Activated CD4-positive, alpha-beta T cell treated with anti-CD3 and anti-CD28 coated beads, Interleukin-2, Interleukin-6, amounts not matched to agents 100 ng/mL and 50 ng/mL, durations not matched to agents 16 hours and 8 hours (primary cell): ENCODE results near the gene CEP290.

Experiments used
- DNase-seq: peaks from one replicate; pipeline ENCODE4 v3.0.0-alpha.2; 2020

CEP290 gene, protein sequence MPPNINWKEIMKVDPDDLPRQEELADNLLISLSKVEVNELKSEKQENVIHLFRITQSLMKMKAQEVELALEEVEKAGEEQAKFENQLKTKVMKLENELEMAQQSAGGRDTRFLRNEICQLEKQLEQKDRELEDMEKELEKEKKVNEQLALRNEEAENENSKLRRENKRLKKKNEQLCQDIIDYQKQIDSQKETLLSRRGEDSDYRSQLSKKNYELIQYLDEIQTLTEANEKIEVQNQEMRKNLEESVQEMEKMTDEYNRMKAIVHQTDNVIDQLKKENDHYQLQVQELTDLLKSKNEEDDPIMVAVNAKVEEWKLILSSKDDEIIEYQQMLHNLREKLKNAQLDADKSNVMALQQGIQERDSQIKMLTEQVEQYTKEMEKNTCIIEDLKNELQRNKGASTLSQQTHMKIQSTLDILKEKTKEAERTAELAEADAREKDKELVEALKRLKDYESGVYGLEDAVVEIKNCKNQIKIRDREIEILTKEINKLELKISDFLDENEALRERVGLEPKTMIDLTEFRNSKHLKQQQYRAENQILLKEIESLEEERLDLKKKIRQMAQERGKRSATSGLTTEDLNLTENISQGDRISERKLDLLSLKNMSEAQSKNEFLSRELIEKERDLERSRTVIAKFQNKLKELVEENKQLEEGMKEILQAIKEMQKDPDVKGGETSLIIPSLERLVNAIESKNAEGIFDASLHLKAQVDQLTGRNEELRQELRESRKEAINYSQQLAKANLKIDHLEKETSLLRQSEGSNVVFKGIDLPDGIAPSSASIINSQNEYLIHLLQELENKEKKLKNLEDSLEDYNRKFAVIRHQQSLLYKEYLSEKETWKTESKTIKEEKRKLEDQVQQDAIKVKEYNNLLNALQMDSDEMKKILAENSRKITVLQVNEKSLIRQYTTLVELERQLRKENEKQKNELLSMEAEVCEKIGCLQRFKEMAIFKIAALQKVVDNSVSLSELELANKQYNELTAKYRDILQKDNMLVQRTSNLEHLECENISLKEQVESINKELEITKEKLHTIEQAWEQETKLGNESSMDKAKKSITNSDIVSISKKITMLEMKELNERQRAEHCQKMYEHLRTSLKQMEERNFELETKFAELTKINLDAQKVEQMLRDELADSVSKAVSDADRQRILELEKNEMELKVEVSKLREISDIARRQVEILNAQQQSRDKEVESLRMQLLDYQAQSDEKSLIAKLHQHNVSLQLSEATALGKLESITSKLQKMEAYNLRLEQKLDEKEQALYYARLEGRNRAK (N-terminal part only)

DNA sequence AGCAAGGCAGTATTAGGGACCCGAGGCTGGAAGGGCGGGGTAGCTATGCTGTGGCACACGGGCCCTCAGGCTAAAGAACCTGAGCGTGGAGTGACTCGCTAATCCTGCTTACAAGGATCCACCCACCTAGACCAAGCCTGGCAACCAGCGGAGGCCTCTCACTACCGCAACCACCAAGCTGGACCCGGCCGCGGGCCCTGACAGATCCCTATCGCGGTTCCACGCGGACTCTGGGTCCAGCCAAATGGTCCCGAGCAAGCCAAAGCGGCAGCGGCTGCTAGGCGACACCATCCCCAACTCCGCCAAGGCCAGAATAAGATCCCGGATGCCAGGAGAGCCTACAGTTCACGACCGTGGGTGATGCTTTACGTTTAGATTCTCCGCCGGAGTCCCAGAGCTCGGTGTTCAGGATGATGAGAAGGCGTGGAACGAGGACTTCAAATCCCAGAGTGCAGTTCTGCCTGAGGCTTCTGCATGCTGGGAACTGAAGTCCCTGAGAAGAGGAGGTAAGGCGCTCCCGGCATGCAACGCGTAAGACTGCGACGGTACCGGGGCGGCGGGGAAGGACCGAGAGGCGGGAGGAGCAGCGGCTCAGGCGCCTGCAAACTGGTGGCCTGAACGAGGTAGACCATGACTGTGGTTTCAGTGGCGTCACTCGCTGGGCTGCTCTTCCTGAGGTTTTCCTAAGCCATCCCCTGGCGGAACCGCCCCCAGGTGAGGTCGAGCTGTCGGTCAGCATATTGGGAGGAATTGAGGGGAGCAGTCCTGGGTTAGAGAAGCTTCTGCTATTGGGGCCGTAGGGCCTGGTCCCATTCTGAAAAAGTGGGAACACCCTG, at the start of gene CEP290, which contains the start of gene TMTC3:
TSS of gene CEP290 (minus strand) at position 315 of the 836 bp plus-strand sequence. CDS start 781 bp downstream, outside the sequence.
TSS of gene TMTC3 (plus strand) at position 534 of the 836 bp plus-strand sequence. CDS start 6,009 bp downstream, outside the sequence.
- peak; percentile 97 for DNase-seq

DNA sequence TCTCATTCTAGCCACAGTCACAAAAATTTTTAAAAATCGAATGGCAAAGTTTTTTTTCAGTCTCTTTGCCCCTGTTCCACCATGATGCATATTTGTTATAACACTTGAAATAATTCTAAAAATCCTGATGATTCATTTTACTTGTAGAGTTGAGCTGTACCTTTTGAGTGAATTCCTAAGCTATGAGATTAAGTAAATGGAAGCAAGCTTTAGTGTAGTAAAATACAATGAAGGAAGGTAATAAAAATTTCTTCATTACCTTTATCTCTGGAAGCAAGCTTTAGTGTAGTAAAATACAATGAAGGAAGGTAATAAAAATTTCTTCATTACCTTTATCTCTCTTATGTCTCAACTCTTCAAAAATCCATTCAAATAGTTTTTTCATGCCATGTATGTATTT, 46.3 kb upstream of the CEP290 start:
- no peak for DNase-seq

DNA sequence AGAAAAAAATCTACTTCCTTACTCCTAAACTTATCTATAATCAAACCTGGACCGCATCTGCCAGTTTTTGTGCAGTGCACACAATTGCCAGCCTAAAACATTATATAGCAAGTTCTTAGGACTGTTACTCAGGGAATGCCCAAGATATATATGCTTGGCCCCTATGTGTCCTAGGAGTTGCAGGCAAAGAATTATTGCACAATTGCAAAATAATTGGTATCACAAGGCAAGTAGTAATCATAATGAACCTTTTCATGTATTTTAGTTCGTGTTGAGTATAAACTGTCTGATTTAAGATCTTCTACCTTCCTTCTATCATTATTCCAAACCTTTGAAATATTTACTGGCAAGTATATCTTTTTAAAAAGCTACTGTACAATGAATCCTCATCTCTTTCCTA, 45.7 kb upstream of the CEP290 start:
- DNase-seq = no peak

DNA sequence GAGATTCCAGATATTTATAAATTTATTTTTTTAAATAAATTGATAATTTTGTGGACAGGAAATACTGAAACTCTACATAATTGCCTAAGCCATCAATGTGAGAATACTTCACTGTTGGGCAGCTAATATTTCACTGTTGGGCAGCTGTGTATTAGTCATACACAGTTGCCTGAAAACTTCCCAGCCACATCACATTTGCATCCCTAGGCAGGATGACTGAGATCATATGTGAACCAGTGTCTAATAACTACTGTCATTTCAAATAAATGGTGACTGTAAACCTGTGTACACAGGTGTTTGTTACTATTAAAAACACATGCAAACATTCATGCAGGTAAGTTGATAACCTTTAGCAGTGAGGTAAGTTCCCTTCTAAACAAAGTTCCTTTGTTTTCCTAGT, 44.1 kb upstream of the CEP290 start:
- DNase-seq = no peak

DNA sequence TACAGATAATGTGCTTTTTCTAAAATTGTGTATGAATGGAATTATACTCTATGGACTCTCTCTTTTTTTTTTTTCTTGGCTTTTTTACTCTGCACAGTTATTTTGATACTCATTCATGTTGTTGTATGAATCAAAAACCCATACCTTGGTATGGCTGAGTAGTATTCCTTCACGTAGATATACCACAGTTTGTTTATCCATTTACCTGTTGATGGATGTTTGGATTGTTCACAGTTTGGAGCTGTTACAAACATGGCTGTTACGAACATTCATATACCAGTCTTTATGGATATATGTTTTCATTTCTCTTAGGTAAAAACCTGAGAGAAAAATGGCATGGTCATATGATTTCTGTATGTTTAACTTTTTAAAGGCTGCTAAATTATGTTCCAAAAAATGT, 43.4 kb upstream of the CEP290 start:
- DNase-seq = no peak

DNA sequence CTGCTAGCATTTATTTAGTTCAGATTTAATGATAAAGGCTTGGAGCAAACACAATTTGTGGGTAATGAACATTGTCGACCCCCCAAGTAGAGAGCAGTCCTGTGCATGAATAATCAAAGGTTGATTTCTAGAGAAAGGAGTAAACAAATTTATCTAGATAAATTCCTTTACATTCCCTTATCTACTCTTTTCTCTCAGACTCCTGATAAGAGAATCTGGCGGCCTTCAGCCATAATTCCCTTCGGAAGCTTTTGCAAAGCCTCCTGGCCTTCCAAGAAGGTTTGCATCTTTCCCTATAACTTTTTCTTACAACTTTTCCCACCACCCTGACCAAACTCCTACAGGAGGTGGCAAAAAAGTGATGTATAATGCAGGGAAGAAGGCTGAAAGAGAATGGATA, 42.3 kb upstream of the CEP290 start:
- no peak for DNase-seq

GRCh38 chr12:88182416-88182815, 40.5 kb upstream of the CEP290 start:
- DNase-seq = no peak

GRCh38 chr12:88181881-88182280, 40.0 kb upstream of the CEP290 start:
- DNase-seq = no peak

DNA sequence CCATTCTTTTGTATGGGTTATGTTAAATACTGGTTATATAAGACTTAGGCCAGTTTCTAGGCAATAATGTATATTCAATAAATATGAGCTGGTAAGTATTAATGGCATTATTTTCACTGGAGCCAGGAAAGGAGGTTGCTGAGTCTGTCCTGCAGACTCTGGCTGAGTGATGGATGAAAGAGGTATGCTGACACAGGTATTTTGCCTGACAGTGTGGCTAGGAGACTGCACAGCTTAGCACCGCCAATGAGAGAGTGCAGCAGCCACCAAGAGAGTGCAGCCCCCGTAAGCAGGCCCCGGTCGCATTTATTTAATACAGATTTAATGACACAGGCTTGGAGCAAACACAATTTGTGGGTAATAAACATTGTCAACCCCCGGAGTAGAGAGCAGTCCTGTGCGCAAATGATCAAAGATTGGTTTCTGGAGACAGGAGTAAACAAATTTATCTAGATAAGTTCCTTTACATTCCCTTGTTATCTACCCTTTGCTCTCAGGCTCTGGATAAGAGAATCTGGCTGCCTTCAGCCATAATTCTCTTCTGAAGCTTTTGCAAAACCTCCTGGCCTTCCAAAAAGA, 37.6 kb upstream of the CEP290 start:
- DNase-seq = no peak

DNA sequence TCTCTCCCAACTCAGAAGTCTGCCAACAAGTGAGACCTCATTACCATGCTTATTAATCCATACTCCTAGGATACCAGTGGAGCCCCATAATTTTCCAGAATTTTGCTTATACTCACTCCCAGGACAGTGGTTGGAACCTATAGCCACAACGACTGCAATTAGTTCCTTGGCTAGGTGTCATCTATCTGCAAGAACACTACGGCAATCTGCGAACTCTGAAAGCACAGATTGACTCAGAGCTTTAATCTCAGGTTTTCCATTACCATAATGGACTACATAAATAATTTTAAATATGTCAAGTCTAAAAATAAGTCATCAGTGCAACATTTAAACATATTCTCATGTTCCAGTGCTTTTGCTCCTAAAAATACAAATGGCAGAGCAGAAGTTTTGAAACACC, 33.7 kb upstream of the CEP290 start:
- no peak for DNase-seq

GRCh38 chr12:88172844-88173407, 31.0 kb upstream of the CEP290 start:
- DNase-seq = no peak

- no peak for DNase-seq
Observed at GRCh38 chr12:88167384-88167783, 25.5 kb upstream of the CEP290 start.

GRCh38 chr12:88166179-88166578, 24.3 kb upstream of the CEP290 start:
- no peak for DNase-seq

GRCh38 chr12:88163371-88163770, 21.5 kb upstream of the CEP290 start:
- DNase-seq = no peak

DNA sequence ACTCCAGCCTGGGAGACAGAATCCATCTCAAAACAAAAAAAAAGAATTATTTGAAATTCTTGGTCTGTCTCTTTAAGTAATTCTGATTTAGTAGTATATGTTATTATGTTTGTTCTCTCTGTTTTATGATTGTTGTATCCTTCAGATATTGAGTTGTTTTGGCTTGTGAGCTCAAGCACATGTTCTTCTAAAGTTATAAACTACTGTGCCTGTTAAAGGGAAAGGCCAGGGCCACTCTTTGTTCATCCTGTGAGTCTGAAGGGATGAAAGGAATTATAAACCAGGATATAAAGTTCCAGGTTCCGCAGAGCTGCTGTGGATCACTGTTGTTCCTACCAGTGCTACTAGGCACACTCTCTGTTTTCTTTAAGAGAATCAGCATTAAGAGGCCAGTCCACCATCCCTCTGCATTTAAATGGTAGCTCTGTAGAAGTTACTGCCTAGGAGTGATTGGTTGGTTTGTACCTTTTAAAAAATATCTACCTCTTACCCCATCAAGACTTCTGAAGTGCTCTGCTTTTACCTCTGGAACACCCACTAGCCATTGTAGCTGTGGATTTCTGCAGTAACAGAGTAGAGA, 14.3 kb upstream of the CEP290 start:
- DNase-seq = no peak

DNA sequence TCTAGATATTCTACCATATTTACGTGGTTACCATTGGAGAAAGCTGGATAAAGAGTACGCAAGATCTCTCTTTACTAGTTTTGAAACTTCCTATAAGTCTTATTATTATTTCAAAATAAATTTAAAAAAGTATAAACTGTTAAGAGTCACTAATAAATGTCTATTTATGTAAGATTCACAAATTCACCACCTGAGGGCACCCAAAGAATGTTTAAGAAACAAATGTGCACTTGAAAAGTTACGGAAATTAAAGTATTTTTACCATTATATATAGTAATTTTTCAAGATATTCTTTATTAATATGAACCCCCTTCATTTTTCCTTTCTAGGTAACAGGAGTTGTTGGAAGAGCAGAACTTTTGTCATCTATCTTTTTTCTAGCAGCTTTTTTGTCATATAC, 12.1 kb upstream of the CEP290 start:
- no peak for DNase-seq

DNA sequence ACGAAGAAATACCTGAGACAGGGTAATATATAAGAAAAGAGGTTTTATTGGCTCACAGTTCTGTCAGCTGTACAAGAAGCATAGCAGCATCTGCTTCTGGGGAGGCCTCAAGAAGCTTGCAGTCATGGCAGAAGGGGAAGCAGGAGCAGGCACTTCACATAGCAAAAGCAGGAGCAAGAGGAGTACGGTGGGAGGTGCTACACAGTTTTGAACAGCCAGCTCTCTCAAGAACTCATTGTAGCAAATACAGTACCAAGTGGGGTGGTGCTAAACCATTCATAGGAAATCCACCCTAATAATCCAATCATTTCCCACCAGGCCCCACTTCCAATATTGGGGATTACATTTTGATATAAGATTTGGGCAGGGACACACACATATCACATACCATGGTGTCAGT, 8.2 kb upstream of the CEP290 start:
- DNase-seq = no peak

GRCh38 chr12:88145567-88146505, 3.9 kb upstream of the CEP290 start:
- DNase-seq = no peak

DNA sequence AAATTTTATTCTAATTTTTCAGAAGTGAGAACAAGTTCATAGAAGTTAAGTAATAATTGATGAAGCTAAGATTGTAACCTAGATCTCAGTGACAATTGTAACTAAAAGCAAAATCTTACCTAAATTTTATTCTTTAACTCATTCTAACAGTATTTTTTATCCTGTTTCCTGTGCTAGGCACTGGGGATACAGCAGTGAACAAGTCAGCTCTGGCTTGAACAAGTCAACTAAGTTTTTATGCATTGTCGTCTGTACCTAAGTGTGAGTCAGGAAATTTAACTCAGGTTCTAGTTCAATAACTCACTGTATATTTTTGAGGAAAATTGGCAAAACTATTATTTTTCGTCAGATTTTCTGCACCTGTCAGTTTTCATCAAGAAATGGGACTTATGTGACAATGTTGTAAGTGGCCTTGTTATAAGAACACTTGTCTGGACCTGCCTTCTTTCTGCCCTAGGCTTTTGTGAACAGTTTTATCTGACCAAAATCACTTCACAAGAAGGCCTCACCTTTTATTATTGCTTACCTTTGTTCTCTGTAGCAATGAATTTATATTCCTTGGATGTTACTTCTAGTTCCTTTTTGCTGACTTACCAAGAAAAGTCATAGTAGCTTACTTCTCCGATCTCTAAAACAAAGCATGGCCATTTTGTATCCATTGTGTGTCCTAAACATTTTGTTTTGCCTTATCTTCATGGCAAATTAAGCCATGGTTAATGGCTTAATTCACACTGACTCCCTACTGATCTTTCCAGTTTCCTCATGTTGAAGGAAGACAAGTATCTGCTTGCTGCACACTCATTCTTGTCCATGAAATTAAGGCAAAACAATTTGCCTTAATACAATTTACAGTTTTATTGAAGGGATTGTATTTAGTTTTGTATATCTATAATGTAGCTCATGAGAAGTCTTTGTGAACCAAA, 2.9 kb upstream of the CEP290 start:
- DNase-seq = no peak
